HepG2 (cell line): Measurements from ENCODE around the gene JPT1. TPM values are rescaled to one million over a fixed set of nuclear protein-coding genes. Genes with fewer than 3 reads are reported as not detected.

Experiments
- ATAC-seq: fragments of 200-7000 bp; cut with Tn5 transposase; 3 replicates; pipeline ENCODE4 v1.9.1; 2020; ENCODE audit warnings: mild to moderate bottlenecking, moderate library complexity
- BruUV-seq: library from RNA; stranded (reverse); fragments of 400-500 nt; replicated peaks from 2 replicates; lab custom pipeline; 2021; lab: Mats Ljungman, UMichigan
- CTCF ChIA-PET: fragments of 300-600 bp; formaldehyde crosslinking; extraction: SDS; loops from one replicate; lab custom pipeline; 2021; ENCODE audit warnings: low total read pairs, inconsistent platforms, low intra/inter-chr PET ratio; lab: Yijun Ruan, JAX
- POLR2A ChIA-PET: fragments of 350-600 bp; sonication (Branson Sonifier 250); formaldehyde crosslinking; loops from one replicate; lab custom pipeline; 2020; ENCODE audit warnings: antibody characterized with exemption, inconsistent platforms; lab: Yijun Ruan, JAX
- DNase-seq: peaks from one replicate; pipeline ENCODE4 v3.0.0-alpha.2; 2015; ENCODE audit warnings: low spot score
- FAIRE-seq: peaks from 3 replicates; lab custom pipeline; 2011; peaks lifted over from hg19 to GRCh38; lab: Jason Lieb, UNC
- H2AFZ ChIP-seq: one replicate; pipeline ENCODE4 v1.6.1; 2011; ENCODE audit warnings: low read length, inconsistent platforms
- H3K27ac ChIP-seq: fragments of 300-600 bp; 3 replicates; pipeline ENCODE4 v1.8.0; 2011; ENCODE audit warnings: mixed run types, mild to moderate bottlenecking, mixed read lengths, low read length, inconsistent platforms; ENCODE audit not compliant: insufficient read depth; ENCODE audit errors: extremely low read length
- H3K27me3 ChIP-seq, 2 experiments: fragments of 200-600 bp in 1 of 2; 2 replicates in 1 of 2; 3 replicates in 1 of 2; pipeline versions ENCODE4 v1.6.0 to v1.8.0; 2011; ENCODE audit warnings: low read length in 2 of 2, mild to moderate bottlenecking in 2 of 2, moderate library complexity in 2 of 2, inconsistent platforms in 1 of 2; ENCODE audit not compliant: insufficient read depth in 2 of 2, control insufficient read depth in 1 of 2
- H3K36me3 ChIP-seq, 2 experiments: fragments of 200-600 bp in 1 of 2; replicated peaks in 1 of 2; 2 replicates in 1 of 2; 3 replicates in 1 of 2; pipeline versions ENCODE4 v1.5.1 to v1.8.0; 2011; ENCODE audit warnings: low read length in 2 of 2, inconsistent platforms in 1 of 2; ENCODE audit not compliant: insufficient read depth in 2 of 2, control insufficient read depth in 1 of 2
- H3K4me1 ChIP-seq: 2 replicates; pipeline ENCODE4 v1.5.1; 2012; ENCODE audit warnings: low read length, inconsistent platforms; ENCODE audit not compliant: insufficient read depth
- H3K4me2 ChIP-seq: 2 replicates; pipeline ENCODE4 v1.6.0; 2011; ENCODE audit warnings: low read depth, low read length, inconsistent platforms
- H3K4me3 ChIP-seq, 3 experiments: fragments of 200-600 bp in 1 of 3; sonication (generic), shearing (Covaris generic) in 1 of 3; replicated peaks in 1 of 3; 2 replicates each; pipeline ENCODE4 v1.5.1; 2011 to 2016; ENCODE audit warnings: low read length in 3 of 3, inconsistent platforms in 2 of 3, low read depth in 2 of 3, mild to moderate bottlenecking in 2 of 3, control low read depth in 1 of 3, mixed read lengths in 1 of 3; ENCODE audit not compliant: insufficient read depth in 1 of 3
- H3K79me2 ChIP-seq: one replicate; pipeline ENCODE4 v1.6.1; 2011; ENCODE audit warnings: low read length, inconsistent platforms; ENCODE audit not compliant: insufficient read depth
- H3K9ac ChIP-seq: 2 replicates; pipeline ENCODE4 v1.6.0; 2011; ENCODE audit warnings: mild to moderate bottlenecking, low read depth, low read length, inconsistent platforms; ENCODE audit not compliant: insufficient read depth
- H3K9me3 ChIP-seq: 2 replicates; pipeline ENCODE4 v1.5.1; 2012; ENCODE audit warnings: mild to moderate bottlenecking, low read length
- H4K20me1 ChIP-seq: 2 replicates; pipeline ENCODE4 v1.6.0; 2011; ENCODE audit warnings: inconsistent platforms, mild to moderate bottlenecking, low read length, moderate library complexity; ENCODE audit not compliant: insufficient read depth
- FOXK2 ChIP-seq: fragments of 450-650 bp; IDR thresholded peaks from 2 replicates; pipeline ENCODE4 v1.6.1; 2016
- GRHL1 ChIP-seq: sonication (generic); formaldehyde crosslinking; conservative IDR thresholded peaks from 2 replicates; pipeline ENCODE4 v1.8.0; 2022; ENCODE audit warnings: missing genetic modification reagents
- MLXIP ChIP-seq: sonication (generic); formaldehyde crosslinking; IDR thresholded peaks from 2 replicates; pipeline ENCODE4 v1.9.0; 2021; ENCODE audit warnings: missing genetic modification reagents, borderline replicate concordance
- NONO ChIP-seq, 2 experiments: fragments of 450-650 bp in 1 of 2; sonication (generic) in 1 of 2; formaldehyde crosslinking in 1 of 2; IDR thresholded peaks in 1 of 2; conservative IDR thresholded peaks in 1 of 2; 2 replicates each; pipeline versions ENCODE4 v1.6.1 to v1.8.0; 2017 to 2022; ENCODE audit warnings: mild to moderate bottlenecking in 1 of 2, missing genetic modification reagents in 1 of 2, moderate library complexity in 1 of 2
- RNF219 ChIP-seq: sonication (generic); formaldehyde crosslinking; IDR thresholded peaks from 2 replicates; pipeline ENCODE4 v1.5.0; 2020; ENCODE audit warnings: mild to moderate bottlenecking, missing genetic modification reagents
- TARDBP ChIP-seq: sonication (generic); formaldehyde crosslinking; IDR thresholded peaks from 2 replicates; pipeline ENCODE4 v1.8.0; 2022; ENCODE audit warnings: mild to moderate bottlenecking, missing genetic modification reagents
- TMF1 ChIP-seq: sonication (generic); formaldehyde crosslinking; IDR thresholded peaks from 2 replicates; pipeline ENCODE4 v1.8.1; 2022; ENCODE audit warnings: low read depth, missing genetic modification reagents
- U2AF2 ChIP-seq: fragments of 200-400 bp; formaldehyde crosslinking; IDR thresholded peaks from 2 replicates; pipeline ENCODE4 v1.6.1; 2017; ENCODE audit warnings: low read depth, mild to moderate bottlenecking, low read length
- ZNF282 ChIP-seq: fragments of 450-650 bp; IDR thresholded peaks from 2 replicates; pipeline ENCODE4 v1.6.1; 2018; ENCODE audit not compliant: partially characterized antibody
- ZNF3 ChIP-seq: IDR thresholded peaks from 2 replicates; pipeline ENCODE4 v1.7.0; 2017; ENCODE audit warnings: inconsistent platforms
- ZNF569 ChIP-seq: sonication (generic); formaldehyde crosslinking; IDR thresholded peaks from 2 replicates; pipeline ENCODE4 v1.5.0; 2020; ENCODE audit warnings: mild to moderate bottlenecking, missing genetic modification reagents, moderate library complexity, borderline replicate concordance
- ZNF691 ChIP-seq: sonication (generic); formaldehyde crosslinking; IDR thresholded peaks from 2 replicates; pipeline ENCODE4 v1.4.0; 2020; ENCODE audit warnings: missing genetic modification reagents, low read depth, mild to moderate bottlenecking, borderline replicate concordance
- ZNF737 ChIP-seq: sonication (generic); formaldehyde crosslinking; IDR thresholded peaks from 2 replicates; pipeline ENCODE4 v1.5.0; 2020; ENCODE audit warnings: missing genetic modification reagents, mild to moderate bottlenecking, borderline replicate concordance
- WGBS: methylation state at CpG from one replicate; pipeline ENCODE4 v1.1.6; 2017; ENCODE audit warnings: low lambda C conversion rate; 5-methylcytosine and 5-hydroxymethylcytosine counted together
- in situ Hi-C: cut with HindIII; loops from 2 replicates; pipeline ENCODE4 v1.10.0; 2017; ENCODE audit warnings: low pct_unique_long_range_greater_than_20kb; ENCODE audit not compliant: extremely low pct_ligation_motif_present
- intact Hi-C: fragments of 100-400 bp; cut with micrococcal nuclease; formaldehyde crosslinking; loops from one replicate; pipeline ENCODE4 v1.10.0; 2022; ENCODE audit not compliant: unreplicated experiment
- polyA plus RNA-seq, 8 experiments: library from polyadenylated mRNA; depleted of rRNA in 3 of 8; stranded (reverse) in 7 of 8; unstranded in 1 of 8; fragments of >200 nt; fragmentation: Illumina TruSeq in 4 of 8; extraction: Trizol in 4 of 8; gene quantifications; 2 replicates each; pipeline versions ENCODE4 v1.2.1 to v1.2.3, GENCODE V29; 2011 to 2016; ENCODE audit warnings: low read depth in 4 of 8, missing spikeins in 1 of 8, mixed read lengths in 1 of 8; ENCODE audit not compliant: insufficient read depth in 1 of 8
- total RNA-seq, 5 experiments: library from RNA; depleted of rRNA; stranded (reverse); fragments of >200 nt; fragmentation: Illumina TruSeq; extraction: Trizol; gene quantifications; 2 replicates each; pipeline ENCODE4 v1.2.3, GENCODE V29; 2016; ENCODE audit warnings: low read depth in 1 of 5

JPT1 gene
- total and polyA plus RNA-seq, 2 of the 13 experiments (the other 11 are each of a cell fraction or from before 2014, with no cell fraction given) = 43.3 to 256 TPM

- Histone ChIP-seq H3K4me3 (peak overlapping the region; percentile 2 to 62 (median 28); a peak in 4 of 6 replicates), H2AFZ (no peak overlapping the region), H3K27me3 (peaks cover 0 to 29% of the 10 kb centered on the region in 2 experiments; a peak in 2 of 5 replicates), H3K9ac (no peak overlapping the region; the same call in 1 of the 2 replicates), H3K79me2 (no peaks in the 10 kb centered on the region), H3K27ac (no peak overlapping the region), H4K20me1 (no peaks in the 10 kb centered on the region; the same call in 1 of the 2 replicates), H3K4me2 (peak overlapping the region; percentile 83), H3K36me3 (no peaks in the 10 kb centered on the region), H3K4me1 (peaks cover 97% of the 10 kb centered on the region), H3K9me3 (no peaks in the 10 kb centered on the region)
- CTCF ChIA-PET = interaction anchor here (0.9 kb wide), 1 partner anchor 131 kb away, joined by 4 read pairs; no protein-coding TSS in a partner anchor
- no peak for DNase-seq
- POLR2A ChIA-PET = interaction anchor here (0.7 to 3.4 kb wide), 17 partner anchors 11 to 107 kb away, joined by 3 to 19 read pairs (median 5); partner anchors contain the start of genes ARMC7, ATP5PD, KCTD2 and MRPL58
- no TSS peak for BruUV-seq
- FAIRE-seq = peak; percentile 44
- 29% methylated on average over 10 of the region's 10 CpGs for WGBS
- intact Hi-C loops = no loop called here
- ATAC-seq = no peak; the same call in 2 of the 3 replicates
- in situ Hi-C loops = no loop called here
- no peak for TF ChIP-seq MLXIP
- TF ChIP-seq TMF1 (CRISPR knock-in tag) = 0 out of 2 replicates have a peak, but pooled peaks have one; percentile 2
- TF ChIP-seq FOXK2 = 0 out of 2 replicates have a peak, but pooled peaks have one; percentile 19
- TF ChIP-seq RNF219 (CRISPR knock-in tag) = no peak
- peak; percentile 68; the same call in 1 of the 2 replicates for TF ChIP-seq NONO (IDR thresholded peaks at IDR 0.05)
- TF ChIP-seq NONO (CRISPR knock-in tag; conservative IDR thresholded peaks at IDR 0.05) = no peak; the same call in 1 of the 2 replicates
- TF ChIP-seq U2AF2 = no peak
- 0 out of 2 replicates have a peak, but pooled peaks have one; percentile 3 for TF ChIP-seq ZNF691 (CRISPR knock-in tag)
- 0 out of 2 replicates have a peak, but pooled peaks have one; percentile 28 for TF ChIP-seq TARDBP (CRISPR knock-in tag)
- TF ChIP-seq ZNF3 (CRISPR knock-in tag) = no peak
- TF ChIP-seq ZNF737 (CRISPR knock-in tag) = 0 out of 2 replicates have a peak, but pooled peaks have one; percentile 7
- no peak for TF ChIP-seq ZNF569 (CRISPR knock-in tag)
- TF ChIP-seq ZNF282 = peak; percentile 86
- TF ChIP-seq GRHL1 (CRISPR knock-in tag) = no peak
These were observed 62.4 kb downstream of the JPT1 start for GRCh38 chr17:75091855-75092327.
